UCSD-AML1 (cell line): ENCODE data around the gene ANKRD34A.

Experiments used
- DNase-seq: peaks from one replicate; lab custom pipeline; 2025; ENCODE audit not compliant: unreplicated experiment; lab: John Stamatoyannopoulos, UW

Gene ANKRD34A

GRCh38 chr1:145991735-145992412 is 27.5 kb upstream of the ANKRD34A start:
- DNase-seq = peak; percentile 43

GRCh38 chr1:145990249-145990855 is 26.0 kb upstream of the ANKRD34A start:
- peak; percentile 33 for DNase-seq

GRCh38 chr1:145988773-145989172 is 24.4 kb upstream of the ANKRD34A start:
- no peak for DNase-seq

GRCh38 chr1:145987926-145988325 is 23.6 kb upstream of the ANKRD34A start:
- no peak for DNase-seq

- DNase-seq = no peak
Observed at GRCh38 chr1:145986551-145986950, 22.2 kb upstream of the ANKRD34A start.

GRCh38 chr1:145985502-145986439 is 21.4 kb upstream of the ANKRD34A start:
- DNase-seq = peak; percentile 46

- DNase-seq = no peak
Observed at GRCh38 chr1:145985129-145985501, 20.7 kb upstream of the ANKRD34A start.

GRCh38 chr1:145983960-145984830 is 19.8 kb upstream of the ANKRD34A start:
- DNase-seq = no peak

GRCh38 chr1:145983206-145983675 is 18.9 kb upstream of the ANKRD34A start:
- DNase-seq = no peak

- DNase-seq = no peak
Observed at GRCh38 chr1:145982010-145982723, 17.8 kb upstream of the ANKRD34A start.

- no peak for DNase-seq
Observed at GRCh38 chr1:145980457-145980994, 16.2 kb upstream of the ANKRD34A start.

GRCh38 chr1:145979746-145980456 is 15.5 kb upstream of the ANKRD34A start:
- DNase-seq = peak; percentile 40

- peak; percentile 87 for DNase-seq
Observed at GRCh38 chr1:145978854-145979745, 14.7 kb upstream of the ANKRD34A start.

- no peak for DNase-seq
Observed at GRCh38 chr1:145978471-145978853, 14.1 kb upstream of the ANKRD34A start.

- DNase-seq = peak; percentile 58
Observed at GRCh38 chr1:145977486-145978470, 13.4 kb upstream of the ANKRD34A start.

GRCh38 chr1:145977016-145977415 is 12.6 kb upstream of the ANKRD34A start:
- no peak for DNase-seq

GRCh38 chr1:145975216-145975615 is 10.8 kb upstream of the ANKRD34A start:
- DNase-seq = no peak
